ENCODE data around the gene KCTD14.

- TF ChIP-seq CTCF (IDR thresholded peaks at IDR 0.05; ENCODE audit: low read length) (no peak), EZH2 (optimal IDR thresholded peaks at IDR 0.05; ENCODE audit: low read depth, low read length) (no peak), EZH2phosphoT487 (IDR thresholded peaks at IDR 0.05; ENCODE audit: low read length) (no peak)
These were observed 3.3 kb downstream of the KCTD14 start for GRCh38 chr11:78019808-78020207.

Measured in MM.1S (cell line).